Endothelial cell of umbilical vein (primary cell): ENCODE data around the gene LTBP2. TPM values are rescaled to one million over a fixed set of nuclear protein-coding genes. Genes with fewer than 3 reads are reported as not detected.

Experiments
- BruUV-seq: library from RNA; stranded (reverse); fragments of 400-500 nt; replicated peaks from 2 replicates; lab custom pipeline; 2021; lab: Mats Ljungman, UMichigan
- CTCF ChIA-PET: fragments of 300-600, 350-600 bp; sonication (Branson Sonifier 250); formaldehyde crosslinking; loops from one replicate; lab custom pipeline; 2021; ENCODE audit warnings: antibody characterized with exemption, inconsistent platforms; lab: Charles Lee
- POLR2A ChIA-PET: fragments of 300-600, 350-600 bp; sonication (Branson Sonifier 250); formaldehyde crosslinking; loops from one replicate; lab custom pipeline; 2021; ENCODE audit warnings: antibody characterized with exemption, inconsistent platforms; lab: Charles Lee
- DNase-seq: peaks from one replicate; pipeline ENCODE4 v3.0.0-alpha.2; 2011; ENCODE audit warnings: low read depth, low spot score
- FAIRE-seq: peaks from 2 replicates; lab custom pipeline; 2011; peaks lifted over from hg19 to GRCh38; lab: Jason Lieb, UNC
- H2AFZ ChIP-seq: 2 replicates; pipeline ENCODE4 v1.6.0; 2012; ENCODE audit warnings: low read depth, low read length, control low read depth, inconsistent platforms
- H3K27ac ChIP-seq: 2 replicates; pipeline ENCODE4 v1.5.1; 2011; ENCODE audit warnings: low read depth, mild to moderate bottlenecking, control low read depth, low read length, moderate library complexity; ENCODE audit not compliant: insufficient read depth
- H3K27me3 ChIP-seq, 2 experiments: 2 replicates each; pipeline versions ENCODE4 v1.6.0 to v1.6.1; 2011; ENCODE audit warnings: low read length in 2 of 2, mixed read lengths in 1 of 2; ENCODE audit not compliant: control insufficient read depth in 2 of 2, insufficient read depth in 2 of 2
- H3K36me3 ChIP-seq, 2 experiments: 2 replicates in 1 of 2; 3 replicates in 1 of 2; pipeline ENCODE4 v1.5.1; 2011; ENCODE audit warnings: low read length in 2 of 2, mild to moderate bottlenecking in 1 of 2, moderate library complexity in 1 of 2; ENCODE audit not compliant: control insufficient read depth in 2 of 2, insufficient read depth in 2 of 2; ENCODE audit errors: extremely low read depth in 1 of 2
- H3K4me1 ChIP-seq: 3 replicates; pipeline ENCODE4 v1.5.1; 2011; ENCODE audit warnings: mild to moderate bottlenecking, low read length; ENCODE audit not compliant: control insufficient read depth, insufficient read depth; ENCODE audit errors: extremely low read depth
- H3K4me2 ChIP-seq: 2 replicates; pipeline ENCODE4 v1.6.1; 2011; ENCODE audit warnings: low read length, control low read depth, mixed read lengths; ENCODE audit not compliant: insufficient read depth
- H3K4me3 ChIP-seq, 3 experiments: fragments of 200-600 bp in 1 of 3; sonication (generic), shearing (Covaris generic) in 1 of 3; replicated peaks in 1 of 3; 2 replicates each; pipeline ENCODE4 v1.5.1; 2011 to 2016; ENCODE audit warnings: control low read depth in 3 of 3, low read length in 3 of 3, mild to moderate bottlenecking in 2 of 3, inconsistent platforms in 1 of 3, low read depth in 1 of 3, moderate library complexity in 1 of 3; ENCODE audit not compliant: insufficient read depth in 1 of 3
- H3K79me2 ChIP-seq: 2 replicates; pipeline ENCODE4 v1.6.0; 2012; ENCODE audit warnings: low read length, inconsistent platforms; ENCODE audit not compliant: control insufficient read depth, insufficient read depth
- H3K9ac ChIP-seq: replicated peaks from 2 replicates; pipeline ENCODE3; 2011; ENCODE audit warnings: low read length, control low read depth; ENCODE audit not compliant: insufficient read depth; ENCODE audit errors: extremely low read depth
- H3K9me1 ChIP-seq: replicated peaks from 3 replicates; pipeline ENCODE4 v1.6.0; 2011; ENCODE audit warnings: mild to moderate bottlenecking, low read length; ENCODE audit not compliant: control insufficient read depth, insufficient read depth; ENCODE audit errors: extremely low read depth
- H3K9me3 ChIP-seq: replicated peaks from 2 replicates; pipeline ENCODE4 v1.5.1; 2012; ENCODE audit warnings: low read length, inconsistent platforms; ENCODE audit not compliant: control insufficient read depth, insufficient read depth
- H4K20me1 ChIP-seq: replicated peaks from 2 replicates; pipeline ENCODE3; 2011; ENCODE audit warnings: mild to moderate bottlenecking, low read length; ENCODE audit not compliant: control insufficient read depth, insufficient read depth; ENCODE audit errors: extremely low read depth
- CTCF ChIP-seq, 2 donors: IDR thresholded peaks; 1 replicate in 1 of 2; 2 replicates in 1 of 2; pipeline ENCODE4 v1.5.1; 2011; ENCODE audit warnings: low read length in 2 of 2, mild to moderate bottlenecking in 2 of 2, moderate library complexity in 2 of 2, control low read depth in 1 of 2, inconsistent platforms in 1 of 2, low read depth in 1 of 2; ENCODE audit not compliant: insufficient read depth in 1 of 2; ENCODE audit errors: extremely low read depth in 1 of 2
- EZH2 ChIP-seq: IDR thresholded peaks from 2 replicates; pipeline ENCODE4 v1.6.1; 2012; ENCODE audit warnings: borderline replicate concordance, low read depth, mild to moderate bottlenecking, moderate library complexity, low read length, inconsistent platforms; ENCODE audit not compliant: severe bottlenecking
- FOS ChIP-seq: IDR thresholded peaks from 2 replicates; pipeline ENCODE4 v1.6.1; 2011; ENCODE audit warnings: mild to moderate bottlenecking, low read length, moderate library complexity, borderline replicate concordance; ENCODE audit not compliant: insufficient read depth
- GATA2 ChIP-seq: IDR thresholded peaks from 2 replicates; pipeline ENCODE4 v1.7.0; 2011; ENCODE audit warnings: low read depth, mild to moderate bottlenecking, moderate library complexity, mixed read lengths, low read length; ENCODE audit not compliant: insufficient read length, insufficient read depth
- JUN ChIP-seq: IDR thresholded peaks from 2 replicates; pipeline ENCODE4 v1.6.1; 2011; ENCODE audit warnings: borderline replicate concordance, low read depth; ENCODE audit not compliant: insufficient read length, insufficient read depth
- MYC ChIP-seq: IDR thresholded peaks from one replicate; pipeline ENCODE4 v1.6.1; 2011; ENCODE audit warnings: mild to moderate bottlenecking, low read depth, low read length
- POLR2A ChIP-seq: IDR thresholded peaks from 2 replicates; pipeline ENCODE4 v1.6.1; 2012; ENCODE audit warnings: low read depth, mild to moderate bottlenecking, control low read depth, low read length
- POLR2AphosphoS5 ChIP-seq: IDR thresholded peaks from 2 replicates; pipeline ENCODE4 v1.6.1; 2012; ENCODE audit warnings: low read depth, mild to moderate bottlenecking, control low read depth, low read length, moderate library complexity; ENCODE audit not compliant: insufficient read depth
- dilution Hi-C: fragments of 300-500 bp; cut with MboI; formaldehyde crosslinking; loops from one replicate; pipeline ENCODE4 v1.15.0; 2019; ENCODE audit warnings: low sequenced_read_pairs; ENCODE audit not compliant: extremely low pct_ligation_motif_present
- intact Hi-C: fragments of 100-400 bp; cut with micrococcal nuclease; formaldehyde crosslinking; loops from one replicate; pipeline ENCODE4 v1.10.0; 2022
- polyA plus RNA-seq, 4 experiments: library from polyadenylated mRNA; depleted of rRNA in 3 of 4; stranded (reverse) in 3 of 4; unstranded in 1 of 4; fragments of >200 nt; gene quantifications; 2 replicates each; pipeline versions ENCODE4 v1.2.1 to v1.2.3, GENCODE V29; 2011 to 2012; ENCODE audit warnings: missing spikeins in 1 of 4
- total RNA-seq: library from RNA; stranded (reverse); gene quantifications from 2 replicates; pipeline ENCODE4 v1.2.3, GENCODE V29; 2021
- TF ChIP-seq, protein P1 (sequence below): IDR thresholded peaks from 2 replicates; pipeline ENCODE4 v1.6.1; 2011; ENCODE audit not compliant: insufficient read depth, insufficient read length

The LTBP2 gene
- total and polyA plus RNA-seq, 2 donors (not counting 3 experiments of a cell fraction or from before 2014, with no cell fraction given), result 209 to 268 TPM

GRCh38 chr14:74569387-74569786 is 42.6 kb downstream of the LTBP2 start:
- no peak for FAIRE-seq

More at GRCh38 chr14:74569387-74569786, 42.6 kb downstream of the LTBP2 start:
- DNase-seq, result no peak
- Histone ChIP-seq H3K9me1 (no peaks in the 10 kb centered on the region), H3K4me3 (no peak overlapping the region), H3K27me3 (no peaks in the 10 kb centered on the region), H3K36me3 (peaks cover 11 to 17% of the 10 kb centered on the region in 2 experiments), H3K9ac (no peak overlapping the region), H3K9me3 (no peaks in the 10 kb centered on the region), H4K20me1 (no peaks in the 10 kb centered on the region), H3K4me1 (peaks cover 45% of the 10 kb centered on the region), H2AFZ (no peak overlapping the region), H3K4me2 (no peak overlapping the region), H3K27ac (no peak overlapping the region), H3K79me2 (peaks cover 83% of the 10 kb centered on the region)
- POLR2A ChIA-PET, result no interaction called here
- BruUV-seq, result no TSS peak
- CTCF ChIA-PET, result interaction anchor here (1.0 kb wide), 1 partner anchor 40 kb away, joined by 3 read pairs; no protein-coding TSS in a partner anchor
- TF ChIP-seq JUN, result no peak
- TF ChIP-seq POLR2A, result no peak
- no peak for TF ChIP-seq CTCF (IDR thresholded peaks at IDR 0.05; ENCODE audit: extremely low read depth in 1 of 2, insufficient read depth in 1 of 2, low read depth in 1 of 2, low read length in 2 of 2)
- TF ChIP-seq GATA2, result no peak
- no peak for TF ChIP-seq EZH2
- TF ChIP-seq FOS, result no peak
- TF ChIP-seq MYC, result no peak
- TF ChIP-seq, protein P1, sequence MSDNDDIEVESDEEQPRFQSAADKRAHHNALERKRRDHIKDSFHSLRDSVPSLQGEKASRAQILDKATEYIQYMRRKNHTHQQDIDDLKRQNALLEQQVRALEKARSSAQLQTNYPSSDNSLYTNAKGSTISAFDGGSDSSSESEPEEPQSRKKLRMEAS, result no peak
- no peak for TF ChIP-seq POLR2AphosphoS5
- intact Hi-C loops, result no loop called here
- dilution Hi-C loops, result no loop called here
